Measurements from ENCODE around the gene PPP1R10.

The PPP1R10 gene

DNA sequence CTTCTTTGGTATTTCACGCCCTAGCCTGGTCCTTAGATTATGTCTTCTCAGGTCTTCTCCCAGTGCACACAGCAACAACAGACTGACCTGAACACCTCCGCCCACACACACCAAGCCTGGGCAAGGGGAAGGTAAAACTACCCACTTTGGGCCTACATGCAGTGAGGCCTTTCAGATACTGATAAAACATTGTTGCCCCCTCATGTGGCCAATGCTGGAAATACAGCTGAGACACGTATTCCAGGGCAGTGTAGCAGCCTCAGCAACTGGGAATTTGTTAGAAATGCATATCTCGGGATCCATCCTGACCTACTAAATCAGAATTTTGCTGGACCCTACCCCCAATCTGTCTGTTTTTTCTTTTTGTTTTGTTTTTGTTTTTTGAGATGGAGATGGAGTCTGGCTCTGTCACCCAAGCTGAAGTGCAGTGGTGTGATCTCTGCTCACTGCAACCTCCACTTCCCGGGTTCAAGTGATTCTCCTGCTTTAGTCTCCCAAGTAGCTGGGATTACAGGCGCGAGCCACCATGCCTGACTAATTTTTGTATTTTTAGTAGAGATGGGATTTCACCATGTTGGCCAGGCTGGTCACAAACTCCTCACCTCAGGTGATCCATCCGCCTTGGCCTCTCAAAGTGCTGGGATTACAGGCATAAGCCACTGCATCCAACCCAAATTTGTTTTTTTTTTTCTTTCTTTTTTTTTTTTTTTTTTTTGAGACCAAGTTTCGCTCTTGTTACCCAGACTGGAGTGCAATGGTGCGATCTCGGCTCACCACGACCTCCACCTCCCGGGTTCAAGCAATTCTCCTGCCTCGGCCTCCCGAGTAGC is 19.5 kb downstream of the PPP1R10 start:
- peak; percentile 77 for DNase-seq

GRCh38 chr6:30592287-30592686 is 24.8 kb downstream of the PPP1R10 start:
- DNase-seq, result no peak

DNA sequence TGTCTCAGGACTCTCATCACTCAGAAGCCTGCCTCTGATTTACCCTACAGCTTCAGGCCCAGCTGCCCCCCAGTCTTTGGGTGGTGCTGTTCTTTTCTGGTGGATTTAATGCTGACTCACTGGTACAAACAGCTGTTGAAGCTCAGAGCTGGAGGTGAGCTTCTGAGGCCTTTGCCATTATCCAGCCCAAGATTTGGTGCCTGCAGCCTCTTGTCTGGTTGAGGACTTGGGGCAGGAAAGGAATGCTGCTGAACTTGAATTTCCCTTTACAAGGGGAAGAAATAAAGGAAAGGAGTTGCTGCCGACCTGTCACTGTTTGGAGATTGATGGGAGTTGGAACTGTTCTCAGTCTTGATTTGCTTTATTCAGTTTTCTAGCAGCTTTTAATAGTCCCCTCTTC is 26.0 kb downstream of the PPP1R10 start:
- DNase-seq, result no peak

GRCh38 chr6:30590509-30590908 is 26.5 kb downstream of the PPP1R10 start:
- DNase-seq, result no peak

DNA sequence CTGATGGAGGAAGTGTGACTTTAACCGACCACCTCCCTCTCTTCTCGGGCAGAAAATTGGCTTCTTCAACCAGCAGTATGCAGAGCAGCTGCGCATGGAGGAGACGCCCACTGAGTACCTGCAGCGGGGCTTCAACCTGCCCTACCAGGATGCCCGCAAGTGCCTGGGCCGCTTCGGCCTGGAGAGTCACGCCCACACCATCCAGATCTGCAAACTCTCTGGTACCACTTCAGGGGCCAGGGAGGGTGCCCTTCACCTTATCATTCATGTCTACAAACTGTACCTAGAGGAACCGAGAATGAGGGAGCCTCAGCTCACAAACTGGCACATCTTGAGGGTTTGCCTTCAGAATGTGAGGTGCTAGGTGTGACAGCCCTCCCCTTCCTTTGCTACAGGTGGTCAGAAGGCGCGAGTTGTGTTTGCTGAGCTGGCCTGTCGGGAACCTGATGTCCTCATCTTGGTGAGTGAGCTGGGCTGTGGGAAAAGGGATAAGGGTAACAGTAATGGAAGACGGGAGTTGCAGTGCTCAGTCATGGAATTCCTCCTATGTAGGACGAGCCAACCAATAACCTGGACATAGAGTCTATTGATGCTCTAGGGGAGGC is 27.2 kb downstream of the PPP1R10 start:
- DNase-seq, result no peak

DNA sequence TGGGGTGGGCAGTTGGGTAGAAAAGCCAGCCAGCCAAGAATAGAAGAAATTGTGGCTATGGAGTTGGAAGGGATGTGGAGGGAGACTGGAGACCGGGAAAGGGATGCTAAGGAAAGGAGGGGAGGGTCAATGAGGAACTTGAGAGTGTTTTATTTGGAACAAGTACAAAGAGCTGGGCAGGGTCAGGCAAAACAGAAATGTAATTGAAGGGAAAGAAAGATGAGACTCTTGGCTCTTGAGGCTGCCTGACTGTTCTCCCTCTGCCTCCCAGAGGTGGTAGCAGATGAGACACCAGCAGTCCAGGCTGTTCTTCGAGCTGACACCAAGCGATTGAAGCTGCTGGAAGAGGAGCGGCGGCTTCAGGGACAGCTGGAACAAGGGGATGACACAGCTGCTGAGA is 33.1 kb downstream of the PPP1R10 start:
- no peak for DNase-seq

- DNase-seq, result no peak
Observed at GRCh38 chr6:30578051-30578450, 39.0 kb downstream of the PPP1R10 start.

DNA sequence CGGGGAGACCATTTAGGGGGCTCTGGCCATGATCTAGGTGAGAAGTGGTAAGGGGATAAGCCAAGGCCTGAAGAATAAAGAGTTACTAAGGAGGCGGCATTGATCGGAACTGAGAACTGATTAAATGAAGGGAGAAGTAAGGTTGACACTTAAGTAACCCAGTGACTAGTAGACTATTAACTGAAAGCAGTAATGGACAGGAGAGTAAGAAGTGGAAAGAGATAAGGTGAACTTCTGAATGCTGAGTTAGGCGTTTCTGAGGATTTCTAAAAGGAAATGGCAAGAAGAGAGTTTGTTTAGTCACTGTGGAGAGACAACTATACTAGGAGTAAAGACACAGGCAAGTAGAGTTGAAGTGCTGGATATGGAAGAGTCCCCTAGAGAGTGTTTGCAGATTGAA is 43.9 kb downstream of the PPP1R10 start:
- no peak for DNase-seq

GRCh38 chr6:30572148-30572547 is 44.9 kb downstream of the PPP1R10 start:
- DNase-seq, result no peak

- no peak for DNase-seq
Observed at GRCh38 chr6:30571762-30572082, 45.3 kb downstream of the PPP1R10 start.

- peak; percentile 98 for DNase-seq
Observed at GRCh38 chr6:30571075-30571761, 45.8 kb downstream of the PPP1R10 start, which contains the start of gene ABCF1. Gene ABCF1 (plus strand): TSS chr6:30571442. CDS start chr6:30571488, 46 bp downstream.

- DNase-seq, result peak; percentile 61
Observed at GRCh38 chr6:30570740-30571074, 46.3 kb downstream of the PPP1R10 start.

DNA sequence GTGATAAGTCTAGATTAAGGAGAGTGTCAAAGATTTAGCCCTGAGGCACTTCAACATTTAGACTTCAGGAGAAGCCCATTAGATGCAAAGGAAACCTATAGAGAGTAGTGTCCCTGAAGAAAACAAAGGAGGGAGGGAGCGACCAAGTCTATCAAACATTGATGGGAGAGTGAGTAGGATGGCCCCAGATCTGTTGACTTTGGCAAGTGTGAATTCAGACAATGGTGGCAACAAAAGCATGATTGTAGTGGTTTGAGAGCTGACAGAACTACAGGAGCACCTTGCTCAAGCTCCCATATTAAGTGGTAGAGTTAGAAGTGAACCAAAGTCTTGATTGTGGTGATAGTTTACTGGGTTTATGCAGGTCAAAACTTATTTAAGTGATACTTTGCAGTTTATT is 46.8 kb downstream of the PPP1R10 start:
- DNase-seq, result no peak

GRCh38 chr6:30568245-30568644 is 48.8 kb downstream of the PPP1R10 start:
- no peak for DNase-seq

DNA sequence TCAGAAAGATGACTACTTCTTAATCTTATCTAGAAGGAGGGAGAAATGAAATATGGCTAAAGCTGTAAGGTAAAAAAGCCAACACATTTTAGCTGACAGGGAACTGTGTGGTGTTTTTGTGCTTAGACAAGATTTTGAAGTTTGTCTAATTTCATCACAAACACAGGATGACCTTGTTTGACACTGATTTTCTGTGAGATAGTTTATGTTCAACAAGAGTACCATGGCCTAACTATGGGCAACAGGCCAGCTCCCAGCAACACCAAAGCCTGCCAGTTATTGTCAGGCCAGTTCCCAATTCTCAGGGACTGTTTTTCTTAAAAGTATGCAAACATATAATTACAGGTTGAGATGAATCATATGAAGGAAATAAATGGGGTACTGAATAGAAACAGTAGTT is 51.3 kb downstream of the PPP1R10 start:
- DNase-seq, result no peak

DNA sequence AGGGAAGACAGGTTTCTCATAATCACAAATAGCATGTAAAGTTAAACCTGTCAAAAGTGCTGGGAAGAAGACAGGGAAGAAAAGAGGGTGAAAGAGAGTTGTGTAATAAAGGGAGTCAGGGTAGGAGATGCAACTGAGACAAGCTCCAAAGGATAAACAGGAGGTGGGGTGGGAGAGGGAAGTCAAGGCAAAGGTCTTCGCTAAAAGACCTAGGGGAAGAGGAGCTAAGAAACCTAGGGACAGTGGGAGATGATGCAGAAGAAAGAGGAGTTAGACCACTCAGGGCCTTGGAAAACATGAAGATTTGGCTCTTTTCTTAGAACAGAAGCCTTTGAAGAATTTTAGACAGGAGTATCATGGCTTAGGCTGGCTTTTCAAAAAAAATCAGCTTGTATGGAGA is 52.9 kb downstream of the PPP1R10 start:
- no peak for DNase-seq

DNA sequence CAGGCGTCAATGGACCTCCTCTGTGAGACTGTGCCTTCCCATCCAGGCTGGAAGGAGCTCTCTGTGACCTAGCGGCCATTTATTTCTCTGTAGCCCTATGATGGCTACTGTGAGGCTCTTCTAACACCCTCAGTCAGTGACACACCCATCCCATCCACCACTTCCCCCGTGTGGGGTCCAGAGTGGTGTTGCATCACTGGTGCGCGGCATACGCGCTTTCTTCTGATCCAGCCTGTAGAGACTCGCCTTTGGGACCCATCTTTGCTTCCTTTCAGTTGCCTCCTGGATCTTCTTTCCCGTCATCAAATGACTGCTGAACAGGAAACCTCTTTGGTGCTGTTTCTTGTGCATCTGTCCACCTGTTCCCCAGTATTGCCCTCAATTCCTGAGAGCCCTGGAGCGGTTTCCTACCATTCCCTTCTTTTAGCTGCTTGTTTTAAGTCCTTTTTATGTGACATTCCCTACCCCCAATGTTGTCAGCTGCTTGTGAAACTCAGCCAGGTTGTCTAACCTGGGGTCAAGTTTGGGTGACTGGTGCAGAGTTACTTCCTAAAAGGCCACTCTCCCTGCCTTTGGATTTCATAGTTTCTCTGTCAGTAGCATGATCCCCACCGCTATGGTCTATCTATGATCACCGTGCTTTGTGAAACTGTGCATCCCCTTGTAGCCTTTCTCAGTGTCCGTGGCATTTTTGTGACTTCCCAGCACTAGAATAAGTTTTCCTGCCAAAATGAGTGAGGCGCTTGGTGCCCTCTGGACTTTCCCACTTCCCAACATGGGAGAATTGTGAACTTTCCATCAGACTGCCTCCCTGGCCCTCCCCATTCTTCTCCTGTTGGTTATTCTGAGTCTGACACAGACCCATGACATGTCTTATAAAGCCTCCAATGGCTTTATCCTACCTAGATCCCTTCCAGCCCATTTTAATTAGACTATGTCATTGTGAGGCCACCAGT is 54.3 kb downstream of the PPP1R10 start:
- DNase-seq, result no peak

GRCh38 chr6:30560930-30561329 is 56.1 kb downstream of the PPP1R10 start:
- no peak for DNase-seq

- DNase-seq, result peak; percentile 65
Observed at GRCh38 chr6:30557683-30557981, 59.4 kb downstream of the PPP1R10 start.

DNA sequence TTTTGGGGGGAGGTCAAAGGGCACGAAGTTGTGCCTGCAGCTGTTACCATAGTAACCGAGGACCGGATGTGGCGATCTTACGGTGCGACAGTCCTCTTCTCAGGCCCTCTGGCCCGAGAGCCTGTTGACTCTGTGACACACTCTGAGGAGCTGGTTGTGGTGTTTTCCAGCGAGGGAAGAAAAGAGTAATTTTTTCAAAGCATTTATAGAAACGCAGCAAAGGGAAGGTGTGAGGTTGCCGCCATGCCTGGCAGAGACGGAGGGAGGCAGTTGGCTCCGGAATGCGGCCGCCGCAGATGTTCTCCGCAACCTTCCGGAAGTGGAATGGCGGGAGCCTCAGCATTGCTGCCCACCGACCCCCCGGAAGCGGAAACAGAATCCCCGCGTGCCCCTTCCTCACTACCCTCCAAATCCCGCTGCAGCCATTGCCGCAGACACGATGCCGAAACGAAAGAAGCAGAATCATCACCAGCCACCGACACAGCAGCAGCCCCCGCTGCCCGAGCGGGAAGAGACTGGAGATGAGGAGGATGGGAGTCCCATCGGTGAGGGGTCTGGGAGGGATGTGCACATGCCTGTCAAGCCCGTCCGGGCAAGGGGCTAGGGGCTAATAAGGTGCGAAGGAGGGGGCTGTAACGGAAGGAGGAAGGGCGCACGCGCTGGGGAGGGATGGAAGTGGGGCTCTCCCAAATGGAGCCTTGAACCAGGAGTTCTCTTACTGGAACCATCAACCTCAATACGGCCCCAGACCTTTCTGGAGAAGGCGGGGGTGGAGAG is 59.9 kb downstream of the PPP1R10 start, which contains the start of gene PRR3:
TSS of gene PRR3 (plus strand) at position 390 of the 777 bp plus-strand sequence. CDS start at position 440, 50 bp downstream.
- peak; percentile 94 for DNase-seq

DNA sequence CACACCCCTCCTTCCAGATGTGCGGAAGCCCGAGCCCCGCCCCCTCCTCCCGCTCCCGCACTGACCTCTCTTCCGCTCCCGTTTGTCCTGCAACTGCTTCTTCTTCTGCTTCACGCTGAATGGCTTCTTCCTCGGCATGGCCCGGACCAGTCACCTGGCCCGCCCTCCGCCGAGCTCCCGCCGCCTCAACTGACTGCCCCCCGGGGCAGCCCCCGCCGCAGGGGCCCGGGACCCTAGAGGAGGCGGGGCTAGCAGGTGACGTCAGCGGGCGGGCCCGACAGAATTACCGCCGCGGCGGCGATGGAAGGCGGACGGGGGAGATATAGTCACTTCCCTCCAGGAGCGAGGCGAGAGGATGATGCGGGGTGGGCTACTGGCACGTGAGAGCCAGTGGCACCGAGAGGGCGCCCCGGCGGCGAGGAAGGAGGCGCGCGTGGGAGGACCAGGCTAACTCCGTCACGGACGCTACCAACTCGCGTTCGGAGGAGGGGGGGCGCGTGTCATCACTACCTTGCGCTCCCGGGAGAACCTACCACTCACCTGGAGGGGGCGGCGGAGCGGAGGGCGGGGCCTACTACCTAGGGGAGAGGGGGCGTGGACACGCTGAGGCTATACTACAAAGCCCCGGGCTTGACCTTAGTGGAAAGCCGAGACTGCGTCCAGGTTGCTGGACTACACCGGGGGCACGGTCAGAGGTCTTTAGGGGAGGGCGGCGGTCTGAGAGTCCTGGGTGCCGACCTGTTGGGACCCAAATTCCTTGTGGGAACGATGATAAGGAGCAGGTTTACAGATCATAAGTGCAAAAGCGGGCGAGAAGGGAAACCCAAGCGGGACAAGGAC is 60.8 kb downstream of the PPP1R10 start, which contains the start of gene GNL1:
TSS of gene GNL1 (minus strand) at position 424 of the 840 bp plus-strand sequence. CDS start at position 138, 286 bp downstream.
- DNase-seq, result peak; percentile 92

All from inflammatory macrophage treated with lipopolysaccharide for 4 hours (primary cell).